ENCODE results near the gene CDH11.

Gene CDH11

GRCh38 chr16:65049679-65050078 is 72.2 kb downstream of the CDH11 start:
- no peak overlapping the region for H3K27ac ChIP-seq
- TF ChIP-seq ZFX (IDR thresholded peaks at IDR 0.05; ENCODE audit: borderline replicate concordance): no peak

- TF ChIP-seq CTCF (IDR thresholded peaks at IDR 0.05) (no peak), ZFX (IDR thresholded peaks at IDR 0.05; ENCODE audit: borderline replicate concordance) (no peak)
- H3K27ac ChIP-seq: no peak overlapping the region
Measured at GRCh38 chr16:65045961-65046360, 75.9 kb downstream of the CDH11 start.

GRCh38 chr16:65044873-65045272 is 77.0 kb downstream of the CDH11 start:
- H3K27ac ChIP-seq: no peak overlapping the region
- TF ChIP-seq ZFX (IDR thresholded peaks at IDR 0.05; ENCODE audit: borderline replicate concordance) (no peak), CTCF (IDR thresholded peaks at IDR 0.05) (no peak)

GRCh38 chr16:65044026-65044425 is 77.8 kb downstream of the CDH11 start:
- no peak overlapping the region for H3K27ac ChIP-seq
- no peak for TF ChIP-seq CTCF (IDR thresholded peaks at IDR 0.05)
- TF ChIP-seq ZFX (IDR thresholded peaks at IDR 0.05; ENCODE audit: borderline replicate concordance): no peak

- no peak for TF ChIP-seq ZFX (IDR thresholded peaks at IDR 0.05; ENCODE audit: borderline replicate concordance)
- TF ChIP-seq CTCF (IDR thresholded peaks at IDR 0.05): no peak
Measured at GRCh38 chr16:65042438-65043365, 79.2 kb downstream of the CDH11 start.

GRCh38 chr16:65041667-65042066 is 80.2 kb downstream of the CDH11 start:
- no peak for TF ChIP-seq ZFX (IDR thresholded peaks at IDR 0.05; ENCODE audit: borderline replicate concordance)
- TF ChIP-seq CTCF (IDR thresholded peaks at IDR 0.05): no peak
- no peak overlapping the region for H3K27ac ChIP-seq

More at GRCh38 chr16:65042438-65043365, 79.2 kb downstream of the CDH11 start:
- no peak overlapping the region for H3K27ac ChIP-seq

GRCh38 chr16:65038100-65038499 is 83.8 kb downstream of the CDH11 start:
- H3K27ac ChIP-seq: no peak overlapping the region
- TF ChIP-seq ZFX (IDR thresholded peaks at IDR 0.05; ENCODE audit: borderline replicate concordance) (no peak), CTCF (IDR thresholded peaks at IDR 0.05) (no peak)

Measured in 22Rv1 (cell line).